H1 (cell line): ENCODE measurements around the gene RPGR. TPM values are rescaled to one million over a fixed set of nuclear protein-coding genes. Genes with fewer than 3 reads are reported as not detected.

ENCODE experiments used
- CTCF ChIA-PET: fragments of 300-600 bp; sonication (Branson Sonifier 250); formaldehyde crosslinking; loops from one replicate; lab custom pipeline; 2021; ENCODE audit not compliant: partially characterized antibody; lab: Charles Lee
- POLR2A ChIA-PET: fragments of 300-600 bp; sonication (Branson Sonifier 250); formaldehyde crosslinking; loops from one replicate; lab custom pipeline; 2021; ENCODE audit warnings: inconsistent platforms; ENCODE audit not compliant: partially characterized antibody; lab: Charles Lee
- DNase-seq, 2 experiments: peaks; one replicate each; pipeline versions ENCODE4 v3.0.0 to v3.0.0-alpha.2; 2010 to 2022; ENCODE audit warnings: low spot score in 2 of 2, low read depth in 1 of 2, mixed read lengths in 1 of 2
- FAIRE-seq: peaks from 2 replicates; lab custom pipeline; 2011; peaks lifted over from hg19 to GRCh38; lab: Jason Lieb, UNC
- H2AFZ ChIP-seq: 2 replicates; pipeline ENCODE4 v1.8.1; 2012; ENCODE audit warnings: low read length, inconsistent platforms
- H2AK5ac ChIP-seq: 2 replicates; pipeline ENCODE4 v1.6.1; 2013; ENCODE audit warnings: low read depth, low read length
- H2BK120ac ChIP-seq: replicated peaks from 2 replicates; pipeline ENCODE3; 2013; ENCODE audit warnings: low read depth, low read length, inconsistent platforms
- H2BK12ac ChIP-seq: 2 replicates; pipeline ENCODE4 v1.6.1; 2013; ENCODE audit warnings: low read depth, low read length
- H2BK15ac ChIP-seq: 2 replicates; pipeline ENCODE4 v1.6.1; 2013; ENCODE audit warnings: low read length
- H2BK20ac ChIP-seq: 2 replicates; pipeline ENCODE4 v1.6.1; 2013; ENCODE audit warnings: low read length
- H2BK5ac ChIP-seq: 2 replicates; pipeline ENCODE4 v1.6.1; 2013; ENCODE audit warnings: low read depth, low read length
- H3K14ac ChIP-seq: 2 replicates; pipeline ENCODE4 v1.6.1; 2013; ENCODE audit warnings: inconsistent platforms; ENCODE audit not compliant: insufficient read length
- H3K18ac ChIP-seq: 2 replicates; pipeline ENCODE4 v1.6.1; 2013; ENCODE audit warnings: low read length; ENCODE audit errors: extremely low read depth
- H3K23ac ChIP-seq: 2 replicates; pipeline ENCODE4 v1.6.1; 2013; ENCODE audit warnings: inconsistent platforms; ENCODE audit not compliant: insufficient read length
- H3K23me2 ChIP-seq: 2 replicates; pipeline ENCODE4 v1.6.1; 2013; ENCODE audit warnings: low read depth, low read length
- H3K27ac ChIP-seq: 2 replicates; pipeline ENCODE4 v1.6.1; 2011; ENCODE audit warnings: low read depth, low read length, inconsistent platforms
- H3K27me3 ChIP-seq, 4 experiments: replicated peaks in 1 of 4; 1 replicate in 1 of 4; 2 replicates in 3 of 4; pipeline versions ENCODE4 v1.6.1 to v1.8.1; 2011 to 2013; ENCODE audit warnings: low read length in 3 of 4, mild to moderate bottlenecking in 3 of 4, inconsistent platforms in 2 of 4, mixed read lengths in 2 of 4, moderate library complexity in 1 of 4; ENCODE audit not compliant: control insufficient read depth in 3 of 4, insufficient read depth in 3 of 4; ENCODE audit errors: extremely low read depth in 1 of 4
- H3K36me3 ChIP-seq, 4 experiments: 2 replicates each; pipeline versions ENCODE4 v1.6.1 to v1.8.1; 2011 to 2013; ENCODE audit warnings: mild to moderate bottlenecking in 4 of 4, low read length in 3 of 4, moderate library complexity in 2 of 4, control low read depth in 1 of 4, inconsistent platforms in 1 of 4; ENCODE audit not compliant: insufficient read depth in 4 of 4, control insufficient read depth in 2 of 4
- H3K4ac ChIP-seq: replicated peaks from 2 replicates; pipeline ENCODE3; 2013; ENCODE audit warnings: low read length, low read depth, mixed read lengths, inconsistent platforms; ENCODE audit not compliant: insufficient read length
- H3K4me1 ChIP-seq, 4 experiments: replicated peaks in 1 of 4; 1 replicate in 1 of 4; 2 replicates in 3 of 4; pipeline versions ENCODE4 v1.6.1 to v1.8.1; 2011 to 2013; ENCODE audit warnings: low read length in 3 of 4, inconsistent platforms in 2 of 4, mixed read lengths in 1 of 4; ENCODE audit not compliant: insufficient read depth in 4 of 4, control insufficient read depth in 3 of 4
- H3K4me2 ChIP-seq, 2 experiments: 2 replicates each; pipeline versions ENCODE4 v1.6.1 to v1.8.1; 2011 to 2013; ENCODE audit warnings: low read depth in 2 of 2, low read length in 2 of 2, control low read depth in 1 of 2, inconsistent platforms in 1 of 2, mild to moderate bottlenecking in 1 of 2; ENCODE audit not compliant: insufficient read depth in 1 of 2
- H3K4me3 ChIP-seq, 4 experiments: fragments of 200-600, 300-600 bp in 1 of 4; sonication (generic), shearing (Covaris generic), sonication (Bioruptor Twin) in 1 of 4; 2 replicates each; pipeline versions ENCODE4 v1.5.1 to v1.8.1; 2011 to 2016; ENCODE audit warnings: low read length in 4 of 4, low read depth in 3 of 4, control low read depth in 2 of 4, inconsistent platforms in 2 of 4, mild to moderate bottlenecking in 2 of 4, mixed read lengths in 1 of 4, moderate library complexity in 1 of 4; ENCODE audit not compliant: insufficient read depth in 2 of 4; ENCODE audit errors: extremely low read depth in 1 of 4
- H3K56ac ChIP-seq: replicated peaks from 2 replicates; pipeline ENCODE3; 2013; ENCODE audit warnings: low read depth, mild to moderate bottlenecking, mixed read lengths, low read length, inconsistent platforms; ENCODE audit not compliant: insufficient read length
- H3K79me1 ChIP-seq: 2 replicates; pipeline ENCODE4 v1.6.1; 2013; ENCODE audit warnings: low read depth, low read length, control low read depth
- H3K79me2 ChIP-seq, 2 experiments: 2 replicates each; pipeline versions ENCODE4 v1.6.1 to v1.8.1; 2012 to 2013; ENCODE audit warnings: low read length in 2 of 2, mild to moderate bottlenecking in 2 of 2, inconsistent platforms in 1 of 2; ENCODE audit not compliant: insufficient read depth in 2 of 2, control insufficient read depth in 1 of 2
- H3K9ac ChIP-seq, 4 experiments: replicated peaks in 1 of 4; 1 replicate in 1 of 4; 2 replicates in 3 of 4; pipeline versions ENCODE4 v1.6.1 to v1.8.1; 2011 to 2013; ENCODE audit warnings: low read depth in 3 of 4, low read length in 3 of 4, control low read depth in 2 of 4, mild to moderate bottlenecking in 2 of 4, moderate library complexity in 2 of 4, inconsistent platforms in 1 of 4; ENCODE audit errors: extremely low read depth in 1 of 4
- H3K9me3 ChIP-seq, 2 experiments: 2 replicates each; pipeline versions ENCODE4 v1.6.1 to v1.8.1; 2012 to 2013; ENCODE audit warnings: mild to moderate bottlenecking in 2 of 2, moderate library complexity in 2 of 2, control low read depth in 1 of 2, inconsistent platforms in 1 of 2, low read depth in 1 of 2, low read length in 1 of 2, mixed read lengths in 1 of 2; ENCODE audit not compliant: insufficient read depth in 2 of 2
- H4K20me1 ChIP-seq, 2 experiments: replicated peaks in 1 of 2; 2 replicates each; pipeline versions ENCODE3 to v1.8.1; 2011 to 2013; ENCODE audit warnings: inconsistent platforms in 2 of 2, low read length in 2 of 2, mild to moderate bottlenecking in 1 of 2; ENCODE audit not compliant: insufficient read depth in 2 of 2, control insufficient read depth in 1 of 2
- H4K5ac ChIP-seq: 2 replicates; pipeline ENCODE4 v1.6.1; 2013; ENCODE audit warnings: low read length, low read depth, mixed read lengths, inconsistent platforms; ENCODE audit not compliant: insufficient read length
- H4K8ac ChIP-seq: 2 replicates; pipeline ENCODE4 v1.8.0; 2013; ENCODE audit warnings: mild to moderate bottlenecking, moderate library complexity, low read length, inconsistent platforms; ENCODE audit not compliant: insufficient read depth; ENCODE audit errors: extremely low read depth
- H4K91ac ChIP-seq: replicated peaks from 2 replicates; pipeline ENCODE3; 2013; ENCODE audit warnings: low read length, mixed read lengths, inconsistent platforms; ENCODE audit not compliant: insufficient read length
- EGR1 ChIP-seq: IDR thresholded peaks from 2 replicates; pipeline ENCODE4 v1.6.1; 2011; ENCODE audit warnings: low read depth, low read length, borderline replicate concordance
- HDAC2 ChIP-seq, 2 experiments: fragments of 300-600 bp in 1 of 2; sonication (generic) in 1 of 2; IDR thresholded peaks; 2 replicates each; pipeline ENCODE4 v1.6.1; 2011 to 2012; ENCODE audit warnings: low read depth in 2 of 2, low read length in 2 of 2, mild to moderate bottlenecking in 2 of 2, moderate library complexity in 2 of 2, borderline replicate concordance in 1 of 2, inconsistent platforms in 1 of 2
- JUND ChIP-seq: IDR thresholded peaks from 2 replicates; pipeline ENCODE4 v1.6.1; 2011; ENCODE audit warnings: mild to moderate bottlenecking, improper control_type of control experiment, low read length
- KDM1A ChIP-seq: fragments of 200-600, 300-600 bp; sonication (generic); IDR thresholded peaks from 2 replicates; pipeline ENCODE4 v1.7.1; 2016; ENCODE audit warnings: mild to moderate bottlenecking, low read length, borderline replicate concordance
- RAD21 ChIP-seq, 2 experiments: IDR thresholded peaks in 1 of 2; conservative IDR thresholded peaks in 1 of 2; 2 replicates each; pipeline ENCODE4 v1.6.1; 2011; ENCODE audit warnings: low read depth in 2 of 2, low read length in 2 of 2, improper control_type of control experiment in 1 of 2, inconsistent platforms in 1 of 2, mild to moderate bottlenecking in 1 of 2, moderate library complexity in 1 of 2
- RBBP5 ChIP-seq: IDR thresholded peaks from 2 replicates; pipeline ENCODE4 v1.7.1; 2012; ENCODE audit warnings: low read depth, mild to moderate bottlenecking, inconsistent platforms, low read length, moderate library complexity, borderline replicate concordance
- RXRA ChIP-seq: IDR thresholded peaks from 2 replicates; pipeline ENCODE4 v1.6.1; 2011; ENCODE audit warnings: low read depth, mild to moderate bottlenecking, low read length, moderate library complexity; ENCODE audit not compliant: insufficient read depth
- TAF1 ChIP-seq: IDR thresholded peaks from 2 replicates; pipeline ENCODE4 v1.6.1; 2011; ENCODE audit warnings: mild to moderate bottlenecking, low read depth, low read length
- WGBS, 2 experiments: shearing (Covaris generic) in 1 of 2; methylation state at CpG; one replicate each; pipeline versions ENCODE4 v1.1.6 to v1.1.7; 2013 to 2015; ENCODE audit warnings: low lambda C conversion rate in 2 of 2, mixed read lengths in 2 of 2, inconsistent platforms in 1 of 2, low coverage in 1 of 2, missing lambda C conversion rate in 1 of 2; ENCODE audit not compliant: insufficient replicate concordance in 2 of 2, insufficient coverage in 1 of 2, insufficient read length in 1 of 2; ENCODE audit errors: extremely low coverage in 1 of 2, missing lambda C conversion rate in 1 of 2; 5-methylcytosine and 5-hydroxymethylcytosine counted together
- polyA plus RNA-seq, 7 experiments: library from polyadenylated mRNA; depleted of rRNA in 3 of 7; stranded (reverse) in 5 of 7; unstranded in 2 of 7; fragments of >200 nt in 5 of 7; fragments of 200-250 nt in 2 of 7; gene quantifications; 1 replicate in 5 of 7; 2 replicates in 1 of 7; 4 replicates in 1 of 7; pipeline versions ENCODE4 v1.2.1 to v1.2.3, GENCODE V29; 2011 to 2013; ENCODE audit warnings: missing spikeins in 2 of 7, mixed read lengths in 2 of 7
- total RNA-seq: library from RNA; stranded (reverse); fragmentation: NEBNext Ultra II Directional; extraction: Animal tissue kit (Norgen Biotek cat#: 25700); gene quantifications from 2 replicates; pipeline ENCODE4 v1.2.1, GENCODE V29; 2021

RPGR gene
- total and polyA plus RNA-seq, 2 of the 8 experiments (the other 6 are each of a cell fraction or from before 2014, with no cell fraction given) = 1.6 to 10.0 TPM

- Histone ChIP-seq H2AFZ (no peak overlapping the region), H3K36me3 (no peaks in the 10 kb centered on the region), H2BK20ac (no peak overlapping the region), H2BK5ac (no peak overlapping the region), H3K27me3 (no peaks in the 10 kb centered on the region), H3K79me1 (no peaks in the 10 kb centered on the region), H3K4ac (no peak overlapping the region), H4K8ac (no peak overlapping the region), H3K23me2 (no peaks in the 10 kb centered on the region), H3K27ac (no peak overlapping the region), H2AK5ac (no peak overlapping the region), H3K56ac (no peak overlapping the region), H3K18ac (no peak overlapping the region), H2BK12ac (no peak overlapping the region), H2BK15ac (no peak overlapping the region), H3K4me1 (no peaks in the 10 kb centered on the region), H3K9me3 (no peaks in the 10 kb centered on the region), H4K91ac (no peak overlapping the region), H2BK120ac (no peak overlapping the region), H3K23ac (no peak overlapping the region), H3K4me3 (no peak overlapping the region), H4K20me1 (no peaks in the 10 kb centered on the region), H3K9ac (no peak overlapping the region), H4K5ac (no peak overlapping the region), H3K79me2 (no peaks in the 10 kb centered on the region), H3K4me2 (no peak overlapping the region), H3K14ac (no peak overlapping the region)
- FAIRE-seq = no peak
- 89% methylated on average over 8 of the region's 8 CpGs; no CpG with 5 or more reads in 1 of the 2 experiments for WGBS, 2 experiments
- no peak for DNase-seq
- no peak for TF ChIP-seq TAF1
- no peak for TF ChIP-seq JUND
- TF ChIP-seq HDAC2 (IDR thresholded peaks at IDR 0.05; ENCODE audit: borderline replicate concordance in 1 of 2, low read depth in 2 of 2, low read length in 2 of 2) = no peak
- no peak for TF ChIP-seq RXRA
- no peak for TF ChIP-seq EGR1
- no peak for TF ChIP-seq RBBP5
- TF ChIP-seq RAD21 (IDR thresholded peaks at IDR 0.05 in 1 of 2, conservative IDR thresholded peaks at IDR 0.05 in 1 of 2; ENCODE audit: low read depth in 2 of 2, low read length in 2 of 2) = no peak
- no peak for TF ChIP-seq KDM1A
- ChIA-PET POLR2A (no interaction called here), CTCF (interaction anchor here (1.1 to 1.5 kb wide), 2 partner anchors 17 to 29 kb away, joined by 3 to 6 read pairs; partner anchors contain the start of gene RPGR)
Observed at GRCh38 chrX:38356401-38356800, 29.1 kb upstream of the RPGR start.
